Measurements from ENCODE around the gene SDHA. TPM values are rescaled to one million over a fixed set of nuclear protein-coding genes. Genes with fewer than 3 reads are reported as not detected.
"Not testable (repeated sequence)": the region's sequence is repeated elsewhere in the genome, so short reads cannot be mapped to it uniquely, and the experiment has no call there.

The SDHA gene
- polyA plus RNA-seq, 1 donor (not counting 4 experiments of a cell fraction or from before 2014, with no cell fraction given) = 178 TPM

GRCh38 chr5:302966-303365, 84.8 kb downstream of the SDHA start:
- H3K4me3 ChIP-seq (ENCODE audit: control insufficient read depth in 2 of 3, extremely low read depth in 1 of 3, insufficient read depth in 2 of 3, low read depth in 1 of 3, low read length in 3 of 3) = no peak overlapping the region
- no peak overlapping the region for H3K9ac ChIP-seq (ENCODE audit: control insufficient read depth, extremely low read depth, insufficient read depth, low read length)
- no peak for DNase-seq (ENCODE audit: low read depth, low spot score)
- H3K9me3 ChIP-seq (ENCODE audit: control insufficient read depth, low read depth, low read length) = no peaks in the 10 kb centered on the region
- H3K79me2 ChIP-seq (ENCODE audit: control insufficient read depth, insufficient read depth, low read length) = peaks cover 41% of the 10 kb centered on the region
- no peak overlapping the region for H3K4me2 ChIP-seq (ENCODE audit: control insufficient read depth, extremely low read depth, insufficient read depth, low read depth, low read length)
- H3K9me1 ChIP-seq (ENCODE audit: control insufficient read depth, extremely low read depth, insufficient read depth, low read length) = no peaks in the 10 kb centered on the region
- H2AFZ ChIP-seq (ENCODE audit: control insufficient read depth, low read length) = no peak overlapping the region
- H3K36me3 ChIP-seq (ENCODE audit: control insufficient read depth in 2 of 2, extremely low read depth in 1 of 2, insufficient read depth in 2 of 2, low read length in 2 of 2) = peaks cover 8 to 15% of the 10 kb centered on the region in 2 experiments
- no peaks in the 10 kb centered on the region for H3K27me3 ChIP-seq (ENCODE audit: control insufficient read depth, extremely low read depth, insufficient read depth, low read length)
- no peak overlapping the region for H3K27ac ChIP-seq (ENCODE audit: control insufficient read depth, insufficient read depth, low read length)
- dilution Hi-C loops (cut with MboI; ENCODE audit: extremely low pct_ligation_motif_present, low sequenced_read_pairs) = no loop called here
- no peaks in the 10 kb centered on the region for H3K4me1 ChIP-seq (ENCODE audit: control insufficient read depth, extremely low read depth, insufficient read depth, low read length)
- H4K20me1 ChIP-seq (ENCODE audit: control insufficient read depth, extremely low read depth, insufficient read depth, low read length) = peaks cover 10% of the 10 kb centered on the region
- no peak for FAIRE-seq
- TF ChIP-seq EZH2 (IDR thresholded peaks at IDR 0.05; ENCODE audit: low read length) (no peak), CTCF (optimal IDR thresholded peaks at IDR 0.05 in 1 of 3, IDR thresholded peaks at IDR 0.05 in 1 of 3, conservative IDR thresholded peaks at IDR 0.05 in 1 of 3; ENCODE audit: extremely low read depth in 1 of 3, insufficient read depth in 2 of 3, low read length in 3 of 3) (no peak)

GRCh38 chr5:303741-304140, 85.6 kb downstream of the SDHA start:
- Histone ChIP-seq H3K79me2 (ENCODE audit: control insufficient read depth, insufficient read depth, low read length) (peaks cover 37% of the 10 kb centered on the region), H4K20me1 (ENCODE audit: control insufficient read depth, extremely low read depth, insufficient read depth, low read length) (peaks cover 14% of the 10 kb centered on the region), H3K36me3 (ENCODE audit: control insufficient read depth in 2 of 2, extremely low read depth in 1 of 2, insufficient read depth in 2 of 2, low read length in 2 of 2) (peaks cover 9 to 14% of the 10 kb centered on the region in 2 experiments)
- H3K9me3 ChIP-seq (ENCODE audit: control insufficient read depth, low read depth, low read length); H3K9ac ChIP-seq (ENCODE audit: control insufficient read depth, extremely low read depth, insufficient read depth, low read length); H2AFZ ChIP-seq (ENCODE audit: control insufficient read depth, low read length); H3K4me2 ChIP-seq (ENCODE audit: control insufficient read depth, extremely low read depth, insufficient read depth, low read depth, low read length); dilution Hi-C loops (cut with MboI; ENCODE audit: extremely low pct_ligation_motif_present, low sequenced_read_pairs); H3K9me1 ChIP-seq (ENCODE audit: control insufficient read depth, extremely low read depth, insufficient read depth, low read length); H3K27ac ChIP-seq (ENCODE audit: control insufficient read depth, insufficient read depth, low read length); H3K4me1 ChIP-seq (ENCODE audit: control insufficient read depth, extremely low read depth, insufficient read depth, low read length); H3K27me3 ChIP-seq (ENCODE audit: control insufficient read depth, extremely low read depth, insufficient read depth, low read length); H3K4me3 ChIP-seq (ENCODE audit: control insufficient read depth in 2 of 3, extremely low read depth in 1 of 3, insufficient read depth in 2 of 3, low read depth in 1 of 3, low read length in 3 of 3); DNase-seq (ENCODE audit: low read depth, low spot score): not testable (repeated sequence)
- FAIRE-seq = peak; percentile 26

- Histone ChIP-seq H3K9me3 (ENCODE audit: control insufficient read depth, low read depth, low read length) (no peaks in the 10 kb centered on the region), H3K4me2 (ENCODE audit: control insufficient read depth, extremely low read depth, insufficient read depth, low read depth, low read length) (no peak overlapping the region), H2AFZ (ENCODE audit: control insufficient read depth, low read length) (no peak overlapping the region), H3K27ac (ENCODE audit: control insufficient read depth, insufficient read depth, low read length) (no peak overlapping the region), H3K36me3 (ENCODE audit: control insufficient read depth in 2 of 2, extremely low read depth in 1 of 2, insufficient read depth in 2 of 2, low read length in 2 of 2) (peaks cover 13 to 21% of the 10 kb centered on the region in 2 experiments), H3K27me3 (ENCODE audit: control insufficient read depth, extremely low read depth, insufficient read depth, low read length) (no peaks in the 10 kb centered on the region), H3K4me1 (ENCODE audit: control insufficient read depth, extremely low read depth, insufficient read depth, low read length) (peaks cover 11% of the 10 kb centered on the region), H4K20me1 (ENCODE audit: control insufficient read depth, extremely low read depth, insufficient read depth, low read length) (peaks cover 23% of the 10 kb centered on the region), H3K9me1 (ENCODE audit: control insufficient read depth, extremely low read depth, insufficient read depth, low read length) (peaks cover 2% of the 10 kb centered on the region), H3K4me3 (ENCODE audit: control insufficient read depth in 2 of 3, extremely low read depth in 1 of 3, insufficient read depth in 2 of 3, low read depth in 1 of 3, low read length in 3 of 3) (no peak overlapping the region), H3K9ac (ENCODE audit: control insufficient read depth, extremely low read depth, insufficient read depth, low read length) (no peak overlapping the region), H3K79me2 (ENCODE audit: control insufficient read depth, insufficient read depth, low read length) (peaks cover 45% of the 10 kb centered on the region)
- TF ChIP-seq CTCF (optimal IDR thresholded peaks at IDR 0.05 in 1 of 3, IDR thresholded peaks at IDR 0.05 in 1 of 3, conservative IDR thresholded peaks at IDR 0.05 in 1 of 3; ENCODE audit: extremely low read depth in 1 of 3, insufficient read depth in 2 of 3, low read length in 3 of 3) (no peak), EZH2 (IDR thresholded peaks at IDR 0.05; ENCODE audit: low read length) (no peak)
- DNase-seq (ENCODE audit: low read depth, low spot score) (no peak), FAIRE-seq (no peak)
- dilution Hi-C loops (cut with MboI; ENCODE audit: extremely low pct_ligation_motif_present, low sequenced_read_pairs) = no loop called here
Observed at GRCh38 chr5:305050-305449, 86.9 kb downstream of the SDHA start.
